Effector memory CD4-positive, alpha-beta T cell (primary cell): ENCODE data around the gene RIN3.
A peak's percentile ranks its signal among the peaks of the same experiment; 100 is the strongest.

ENCODE experiments used
- DNase-seq, 3 donors: peaks; one replicate each; pipeline ENCODE4 v3.0.0-alpha.2; 2020
- H3K27ac ChIP-seq: 2 replicates; pipeline ENCODE4 v1.7.0; 2013; ENCODE audit warnings: mild to moderate bottlenecking, low read length, moderate library complexity; ENCODE audit not compliant: insufficient read depth, poor library complexity, severe bottlenecking
- H3K27me3 ChIP-seq: replicated peaks from 2 replicates; pipeline ENCODE4 v1.7.0; 2013; ENCODE audit warnings: mild to moderate bottlenecking, low read length; ENCODE audit not compliant: insufficient read depth, control insufficient read depth, poor library complexity, severe bottlenecking
- H3K36me3 ChIP-seq: 2 replicates; pipeline ENCODE4 v1.7.0; 2013; ENCODE audit warnings: mild to moderate bottlenecking, low read length, moderate library complexity; ENCODE audit not compliant: control insufficient read depth, insufficient read depth
- H3K4me1 ChIP-seq: 2 replicates; pipeline ENCODE4 v1.7.0; 2013; ENCODE audit warnings: low read length, mild to moderate bottlenecking; ENCODE audit not compliant: control insufficient read depth, insufficient read depth, poor library complexity, severe bottlenecking
- H3K4me3 ChIP-seq: 2 replicates; pipeline ENCODE4 v1.7.0; 2013; ENCODE audit warnings: low read length, low read depth, mild to moderate bottlenecking; ENCODE audit not compliant: insufficient read depth, poor library complexity, severe bottlenecking
- H3K9me3 ChIP-seq: 2 replicates; pipeline ENCODE4 v1.7.0; 2013; ENCODE audit warnings: mild to moderate bottlenecking, low read length, moderate library complexity; ENCODE audit not compliant: control insufficient read depth
- total RNA-seq, 3 donors: gene quantifications; one replicate each; lab custom pipeline; 2026; lab: John Stamatoyannopoulos, UW

Gene RIN3, protein sequence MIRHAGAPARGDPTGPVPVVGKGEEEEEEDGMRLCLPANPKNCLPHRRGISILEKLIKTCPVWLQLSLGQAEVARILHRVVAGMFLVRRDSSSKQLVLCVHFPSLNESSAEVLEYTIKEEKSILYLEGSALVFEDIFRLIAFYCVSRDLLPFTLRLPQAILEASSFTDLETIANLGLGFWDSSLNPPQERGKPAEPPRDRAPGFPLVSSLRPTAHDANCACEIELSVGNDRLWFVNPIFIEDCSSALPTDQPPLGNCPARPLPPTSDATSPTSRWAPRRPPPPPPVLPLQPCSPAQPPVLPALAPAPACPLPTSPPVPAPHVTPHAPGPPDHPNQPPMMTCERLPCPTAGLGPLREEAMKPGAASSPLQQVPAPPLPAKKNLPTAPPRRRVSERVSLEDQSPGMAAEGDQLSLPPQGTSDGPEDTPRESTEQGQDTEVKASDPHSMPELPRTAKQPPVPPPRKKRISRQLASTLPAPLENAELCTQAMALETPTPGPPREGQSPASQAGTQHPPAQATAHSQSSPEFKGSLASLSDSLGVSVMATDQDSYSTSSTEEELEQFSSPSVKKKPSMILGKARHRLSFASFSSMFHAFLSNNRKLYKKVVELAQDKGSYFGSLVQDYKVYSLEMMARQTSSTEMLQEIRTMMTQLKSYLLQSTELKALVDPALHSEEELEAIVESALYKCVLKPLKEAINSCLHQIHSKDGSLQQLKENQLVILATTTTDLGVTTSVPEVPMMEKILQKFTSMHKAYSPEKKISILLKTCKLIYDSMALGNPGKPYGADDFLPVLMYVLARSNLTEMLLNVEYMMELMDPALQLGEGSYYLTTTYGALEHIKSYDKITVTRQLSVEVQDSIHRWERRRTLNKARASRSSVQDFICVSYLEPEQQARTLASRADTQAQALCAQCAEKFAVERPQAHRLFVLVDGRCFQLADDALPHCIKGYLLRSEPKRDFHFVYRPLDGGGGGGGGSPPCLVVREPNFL
- 25.1 to 78.0 (median 31.3) reads per million in 3 donors for total RNA-seq

DNA sequence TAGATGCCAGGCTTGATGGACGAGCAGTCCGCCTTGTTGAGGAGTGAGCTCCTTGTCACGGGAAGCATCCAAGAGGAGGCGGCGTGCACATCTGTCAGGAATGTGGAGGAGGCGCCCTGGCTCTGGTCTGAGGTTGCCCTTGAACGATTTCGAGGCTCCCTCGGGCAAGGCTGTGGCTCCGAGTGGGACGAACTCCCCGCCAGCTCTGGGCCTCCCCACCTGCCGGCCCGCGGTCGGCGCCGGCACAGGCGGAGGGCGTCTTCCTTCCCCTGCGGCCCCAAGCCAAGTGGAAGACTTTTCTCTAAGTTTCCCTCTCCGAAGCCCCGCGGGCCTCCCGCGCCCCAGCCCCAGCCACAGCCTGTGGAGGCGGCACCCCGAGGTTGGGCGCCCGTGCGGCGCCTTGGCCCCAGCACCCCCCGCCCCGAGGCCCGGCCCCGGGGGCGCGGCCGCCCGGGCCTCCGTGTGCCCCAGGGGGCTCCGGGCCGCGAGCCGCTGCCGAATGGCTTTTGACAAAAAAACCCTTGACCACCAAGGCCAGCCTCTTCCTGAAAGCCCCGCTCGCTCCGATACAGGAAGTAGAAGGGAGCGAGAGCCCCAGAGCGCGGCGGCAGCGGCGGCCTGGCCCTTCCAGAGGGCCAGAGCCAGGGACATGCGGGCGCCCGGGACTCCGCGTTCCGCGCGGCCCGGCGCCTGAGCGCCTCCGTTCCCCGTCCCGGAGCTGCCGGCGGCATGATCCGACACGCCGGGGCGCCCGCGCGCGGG lies at the start of gene RIN3:
TSS of gene RIN3 (plus strand) at position 578 of the 762 bp plus-strand sequence. CDS start at position 730, 152 bp downstream.
- Histone ChIP-seq H3K4me3 (peak within 1 kb of the TSS; percentile 52), H3K36me3 (no peaks in the 10 kb centered on the region), H3K27ac (peak within 1 kb of the TSS; percentile 23), H3K9me3 (no peaks in the 10 kb centered on the region), H3K4me1 (peaks cover 7% of the 10 kb centered on the region), H3K27me3 (no peaks in the 10 kb centered on the region)
- DNase-seq = peak in 2 of 3 donors; percentile 7 to 20

GRCh38 chr14:92464156-92464555 lies 49.4 kb upstream of the RIN3 start:
- Histone ChIP-seq H3K27me3 (peaks cover 3% of the 10 kb centered on the region), H3K9me3 (peaks cover 6% of the 10 kb centered on the region), H3K27ac (no peak overlapping the region), H3K36me3 (no peaks in the 10 kb centered on the region), H3K4me3 (no peak overlapping the region), H3K4me1 (no peaks in the 10 kb centered on the region)
- DNase-seq = no peak

DNA sequence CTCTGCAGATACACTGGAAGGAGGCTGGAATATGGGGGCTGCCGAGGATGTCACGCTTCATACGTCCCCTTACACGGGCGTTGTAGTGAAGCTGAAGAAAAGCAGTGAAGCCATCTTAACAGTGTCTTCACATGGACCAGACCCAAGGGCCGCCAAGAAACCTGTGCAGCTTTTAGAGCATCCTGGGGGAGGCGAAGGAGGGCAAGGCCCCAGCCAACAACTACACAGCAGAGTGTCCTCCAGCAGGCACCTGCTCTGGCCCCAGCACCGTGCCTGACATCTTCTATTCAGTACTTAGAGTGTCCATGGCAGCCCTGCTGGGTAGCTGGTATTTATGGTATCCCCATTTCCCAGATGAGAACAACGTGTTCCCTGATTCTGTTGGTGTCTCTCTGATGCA lies 48.9 kb upstream of the RIN3 start:
- H3K27ac ChIP-seq = no peak overlapping the region
- no peak overlapping the region for H3K4me3 ChIP-seq
- peaks cover 6% of the 10 kb centered on the region for H3K9me3 ChIP-seq
- DNase-seq = no peak
- H3K27me3 ChIP-seq = no peaks in the 10 kb centered on the region
- H3K4me1 ChIP-seq = no peaks in the 10 kb centered on the region
- no peaks in the 10 kb centered on the region for H3K36me3 ChIP-seq

GRCh38 chr14:92465353-92466055 lies 48.1 kb upstream of the RIN3 start:
- H3K9me3 ChIP-seq = peaks cover 6% of the 10 kb centered on the region

GRCh38 chr14:92466059-92466458 lies 47.5 kb upstream of the RIN3 start:
- Histone ChIP-seq H3K9me3 (peaks cover 6% of the 10 kb centered on the region), H3K36me3 (no peaks in the 10 kb centered on the region), H3K4me3 (no peak overlapping the region), H3K27ac (no peak overlapping the region), H3K4me1 (no peaks in the 10 kb centered on the region), H3K27me3 (no peaks in the 10 kb centered on the region)
- no peak for DNase-seq

More at GRCh38 chr14:92465353-92466055, 48.1 kb upstream of the RIN3 start:
- Histone ChIP-seq H3K4me3 (no peak overlapping the region), H3K27ac (no peak overlapping the region), H3K36me3 (no peaks in the 10 kb centered on the region), H3K27me3 (no peaks in the 10 kb centered on the region), H3K4me1 (no peaks in the 10 kb centered on the region)
- DNase-seq = no peak

- Histone ChIP-seq H3K27me3 (no peaks in the 10 kb centered on the region), H3K9me3 (peaks cover 6% of the 10 kb centered on the region), H3K4me3 (no peak overlapping the region), H3K4me1 (no peaks in the 10 kb centered on the region), H3K36me3 (no peaks in the 10 kb centered on the region), H3K27ac (no peak overlapping the region)
- no peak for DNase-seq
Measured at GRCh38 chr14:92469515-92469914, 44.1 kb upstream of the RIN3 start.

GRCh38 chr14:92470215-92470614 lies 43.4 kb upstream of the RIN3 start:
- no peaks in the 10 kb centered on the region for H3K36me3 ChIP-seq
- DNase-seq = no peak
- H3K4me1 ChIP-seq = no peaks in the 10 kb centered on the region
- no peaks in the 10 kb centered on the region for H3K27me3 ChIP-seq
- peaks cover 6% of the 10 kb centered on the region for H3K9me3 ChIP-seq
- no peak overlapping the region for H3K4me3 ChIP-seq
- no peak overlapping the region for H3K27ac ChIP-seq

- H3K4me3 ChIP-seq = no peak overlapping the region
- no peaks in the 10 kb centered on the region for H3K4me1 ChIP-seq
- no peak overlapping the region for H3K27ac ChIP-seq
- DNase-seq = no peak
- no peaks in the 10 kb centered on the region for H3K27me3 ChIP-seq
- no peaks in the 10 kb centered on the region for H3K36me3 ChIP-seq
- H3K9me3 ChIP-seq = peaks cover 6% of the 10 kb centered on the region
Measured at GRCh38 chr14:92470811-92471210, 42.8 kb upstream of the RIN3 start.

DNA sequence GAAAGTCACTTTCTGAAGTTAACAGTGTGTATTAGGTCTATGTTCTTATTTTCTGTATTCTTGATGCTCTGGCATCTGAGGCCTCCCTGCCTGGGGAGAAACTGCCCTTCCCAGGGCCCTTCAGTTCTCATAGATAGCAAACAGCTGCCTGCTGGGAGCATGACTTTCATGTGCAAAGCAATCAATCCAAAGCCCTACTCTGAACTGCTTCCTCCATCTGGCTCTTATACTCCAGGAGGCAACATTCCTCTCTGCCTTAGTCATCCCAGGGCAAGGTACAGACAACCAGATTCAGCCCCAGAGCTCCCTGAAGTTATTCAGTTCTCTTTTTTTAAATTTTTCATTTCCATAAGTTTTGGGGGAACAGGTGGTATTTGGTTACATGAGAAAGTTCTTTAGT lies 41.7 kb upstream of the RIN3 start:
- peaks cover 6% of the 10 kb centered on the region for H3K9me3 ChIP-seq
- H3K36me3 ChIP-seq = no peaks in the 10 kb centered on the region
- no peak for DNase-seq
- no peaks in the 10 kb centered on the region for H3K27me3 ChIP-seq
- H3K27ac ChIP-seq = no peak overlapping the region
- H3K4me3 ChIP-seq = no peak overlapping the region
- no peaks in the 10 kb centered on the region for H3K4me1 ChIP-seq
